Measurements from ENCODE around the gene TENM3.

GRCh38 chr4:182268966-182269365, 25.8 kb downstream of the TENM3 start:
- no peak for TF ChIP-seq TBL1XR1 (IDR thresholded peaks at IDR 0.05; ENCODE audit: low read depth, low read length)
- TF ChIP-seq, protein P1, sequence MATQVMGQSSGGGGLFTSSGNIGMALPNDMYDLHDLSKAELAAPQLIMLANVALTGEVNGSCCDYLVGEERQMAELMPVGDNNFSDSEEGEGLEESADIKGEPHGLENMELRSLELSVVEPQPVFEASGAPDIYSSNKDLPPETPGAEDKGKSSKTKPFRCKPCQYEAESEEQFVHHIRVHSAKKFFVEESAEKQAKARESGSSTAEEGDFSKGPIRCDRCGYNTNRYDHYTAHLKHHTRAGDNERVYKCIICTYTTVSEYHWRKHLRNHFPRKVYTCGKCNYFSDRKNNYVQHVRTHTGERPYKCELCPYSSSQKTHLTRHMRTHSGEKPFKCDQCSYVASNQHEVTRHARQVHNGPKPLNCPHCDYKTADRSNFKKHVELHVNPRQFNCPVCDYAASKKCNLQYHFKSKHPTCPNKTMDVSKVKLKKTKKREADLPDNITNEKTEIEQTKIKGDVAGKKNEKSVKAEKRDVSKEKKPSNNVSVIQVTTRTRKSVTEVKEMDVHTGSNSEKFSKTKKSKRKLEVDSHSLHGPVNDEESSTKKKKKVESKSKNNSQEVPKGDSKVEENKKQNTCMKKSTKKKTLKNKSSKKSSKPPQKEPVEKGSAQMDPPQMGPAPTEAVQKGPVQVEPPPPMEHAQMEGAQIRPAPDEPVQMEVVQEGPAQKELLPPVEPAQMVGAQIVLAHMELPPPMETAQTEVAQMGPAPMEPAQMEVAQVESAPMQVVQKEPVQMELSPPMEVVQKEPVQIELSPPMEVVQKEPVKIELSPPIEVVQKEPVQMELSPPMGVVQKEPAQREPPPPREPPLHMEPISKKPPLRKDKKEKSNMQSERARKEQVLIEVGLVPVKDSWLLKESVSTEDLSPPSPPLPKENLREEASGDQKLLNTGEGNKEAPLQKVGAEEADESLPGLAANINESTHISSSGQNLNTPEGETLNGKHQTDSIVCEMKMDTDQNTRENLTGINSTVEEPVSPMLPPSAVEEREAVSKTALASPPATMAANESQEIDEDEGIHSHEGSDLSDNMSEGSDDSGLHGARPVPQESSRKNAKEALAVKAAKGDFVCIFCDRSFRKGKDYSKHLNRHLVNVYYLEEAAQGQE (IDR thresholded peaks at IDR 0.05; ENCODE audit: low read depth, low read length), result no peak
- no peak for TF ChIP-seq SMC3 (IDR thresholded peaks at IDR 0.05; ENCODE audit: borderline replicate concordance, low read length)
- TF ChIP-seq CTCF (IDR thresholded peaks at IDR 0.05 in 2 of 3, conservative IDR thresholded peaks at IDR 0.05 in 1 of 3; ENCODE audit: control insufficient read depth in 2 of 3, extremely low read depth in 1 of 3, insufficient read depth in 1 of 3, low read depth in 3 of 3, low read length in 3 of 3), result no peak
- no peak for TF ChIP-seq ZBED1 (IDR thresholded peaks at IDR 0.05; ENCODE audit: borderline replicate concordance)
- TF ChIP-seq NBN (IDR thresholded peaks at IDR 0.05), result no peak

Data from GM12878 (cell line).